Measurements from ENCODE around the gene CASQ1.

Gene CASQ1

DNA sequence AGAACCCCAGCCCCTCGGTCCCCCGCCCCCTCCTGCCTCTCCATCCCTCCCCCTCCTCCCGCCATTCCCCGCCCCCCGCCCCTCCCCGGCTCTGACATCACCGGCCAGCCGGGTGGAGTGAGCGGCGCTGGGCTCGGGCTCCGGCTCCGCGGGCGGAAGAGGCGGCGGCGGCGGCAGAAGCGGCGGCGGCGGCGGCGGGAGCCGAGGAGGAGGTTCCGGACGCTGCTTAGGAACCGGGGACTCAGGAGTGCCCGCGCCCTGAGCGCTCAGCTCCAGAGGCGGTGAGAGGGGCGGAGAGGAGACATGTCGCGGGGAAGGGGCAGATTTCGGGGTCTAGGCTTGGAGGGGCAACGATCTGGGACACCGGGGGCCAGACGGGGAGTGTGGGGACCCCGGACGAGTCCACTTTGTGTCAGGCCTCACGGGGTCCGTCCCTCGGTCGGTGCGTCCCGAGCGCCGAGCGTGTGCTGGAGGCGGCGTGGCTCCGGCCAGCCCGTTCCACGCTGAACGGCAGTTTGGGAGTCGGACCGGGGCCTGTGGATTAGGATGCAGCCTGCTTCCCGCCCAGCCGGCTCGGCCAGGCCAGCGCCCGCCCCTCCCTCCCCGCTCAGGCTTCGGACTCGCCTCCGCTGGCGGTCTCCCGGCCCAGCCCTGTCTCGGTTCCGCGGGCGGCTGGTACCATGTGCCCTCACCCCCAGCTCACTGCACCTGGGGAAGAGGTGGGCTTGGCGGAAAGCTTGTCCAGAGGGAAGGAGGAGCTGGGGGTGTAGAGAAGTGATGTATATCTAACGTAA is 15.1 kb downstream of the CASQ1 start, which contains the start of gene PEA15:
TSS of gene PEA15 (plus strand) at position 143 of the 794 bp plus-strand sequence. CDS start 6,161 bp downstream, outside the sequence.
- DNase-seq (ENCODE audit: low read depth): peak; percentile 44

DNA sequence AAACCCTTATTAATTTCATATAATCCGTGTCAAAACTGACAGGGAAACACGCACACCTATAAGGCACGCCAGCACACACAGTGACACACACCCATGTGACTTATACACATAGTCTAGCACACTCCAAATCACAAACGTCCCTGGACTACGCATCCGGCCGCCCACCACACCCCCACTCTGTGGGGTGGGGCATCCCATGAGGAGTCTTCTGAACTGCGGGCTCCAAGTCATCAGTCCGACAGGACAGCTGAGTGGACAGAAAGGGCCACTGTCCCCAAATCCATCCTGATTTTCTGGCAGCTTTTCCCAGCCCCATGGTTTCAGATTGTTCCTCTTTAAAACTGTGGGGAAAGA is 15.6 kb downstream of the CASQ1 start:
- no peak for DNase-seq (ENCODE audit: low read depth)

DNA sequence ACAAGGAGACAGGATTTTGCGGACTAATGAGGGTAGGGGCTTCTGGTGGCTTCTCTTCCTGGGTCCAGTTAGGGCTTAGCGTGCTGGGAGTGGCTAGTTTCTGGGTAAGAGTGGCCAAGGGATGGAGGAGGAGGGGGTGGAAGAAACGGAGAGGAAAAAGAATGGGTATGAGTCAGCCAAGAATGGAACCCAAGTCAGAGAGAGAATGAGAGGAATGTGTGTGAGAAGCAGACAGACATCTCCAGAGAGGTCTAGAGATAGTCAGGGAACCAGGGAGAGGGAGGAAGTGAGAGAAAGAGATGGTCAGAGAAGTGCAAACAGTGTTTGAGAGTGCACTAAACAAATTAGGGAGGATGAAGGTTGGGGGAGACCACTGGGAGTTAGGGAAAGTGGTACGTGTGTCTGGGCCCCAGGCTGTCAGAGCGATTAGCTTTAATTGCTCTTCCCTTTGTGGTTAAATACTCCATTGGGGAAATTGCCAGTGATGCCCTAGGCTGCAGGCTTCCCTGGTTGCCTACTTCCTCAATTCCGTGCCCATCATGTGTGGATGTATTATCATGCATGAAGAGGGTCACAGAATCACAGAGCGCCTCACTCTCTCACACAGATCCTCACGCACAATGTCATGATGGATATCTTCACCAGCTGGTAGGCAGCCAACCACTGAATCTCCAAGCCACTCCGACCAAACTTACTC is 16.2 kb downstream of the CASQ1 start:
- peak; percentile 66 for DNase-seq (ENCODE audit: low read depth)

DNA sequence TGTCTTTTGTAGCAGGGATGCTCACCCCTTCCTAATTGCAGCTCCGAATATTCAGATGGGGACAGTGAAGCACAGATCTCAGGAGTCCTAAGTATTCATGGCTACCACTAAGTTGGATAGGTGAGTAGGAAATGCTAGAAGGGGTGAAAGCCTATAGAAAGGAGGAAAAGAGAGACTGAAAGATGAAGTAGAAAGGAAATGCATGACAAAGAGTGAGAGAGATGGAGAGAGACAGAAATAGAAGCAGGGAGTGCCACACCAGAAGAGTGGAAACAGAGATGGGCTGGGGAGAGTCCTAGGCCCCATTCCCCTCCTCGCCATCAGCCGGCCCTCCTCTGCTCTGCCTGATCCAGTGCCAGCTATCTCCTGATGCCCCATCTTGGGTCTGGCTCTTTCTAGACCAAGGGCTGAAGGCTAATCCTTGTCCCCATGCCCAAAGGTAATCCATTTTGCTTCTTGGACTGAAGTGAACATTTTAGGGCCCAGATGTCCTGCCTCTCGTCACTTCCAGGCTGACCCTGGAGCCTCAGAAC is 16.8 kb downstream of the CASQ1 start:
- DNase-seq (ENCODE audit: low read depth): no peak

DNA sequence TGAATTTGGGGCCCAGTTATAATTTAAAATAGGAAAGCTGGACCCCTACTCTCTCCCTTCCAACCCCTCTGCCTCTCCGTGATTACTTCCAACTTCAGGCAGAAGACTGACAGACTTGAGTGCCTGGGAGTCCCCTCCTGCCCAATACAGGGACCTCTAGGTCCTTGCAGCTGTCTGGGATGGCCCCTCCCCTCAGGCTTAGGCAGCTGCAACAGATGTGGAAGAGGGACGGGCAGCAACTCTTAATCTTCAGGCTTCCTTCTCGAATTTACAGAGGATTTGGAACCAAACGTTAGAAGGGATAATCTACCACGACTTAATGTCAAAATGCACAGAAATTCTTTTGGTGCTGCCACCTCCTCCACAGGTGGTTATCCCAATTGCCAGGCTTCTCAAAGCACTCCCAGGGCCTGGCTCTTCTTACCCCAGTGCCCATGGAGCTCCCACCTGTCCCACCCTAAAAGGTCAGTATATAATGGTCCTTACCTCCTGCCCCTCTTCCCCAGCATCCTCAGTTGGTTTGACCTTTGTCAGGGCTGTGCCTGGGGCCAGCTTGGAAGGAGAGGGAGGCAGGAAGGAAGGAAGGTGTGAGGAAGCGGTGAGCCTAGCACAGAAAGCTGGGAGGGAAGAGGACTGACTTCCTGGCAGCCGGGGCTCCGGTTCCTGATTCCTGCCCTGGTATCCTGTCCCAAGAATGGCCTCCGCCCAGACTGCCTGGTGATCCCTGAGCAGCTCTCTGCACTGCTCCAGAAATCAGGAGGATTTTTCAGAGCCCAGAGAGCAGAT is 17.6 kb downstream of the CASQ1 start:
- DNase-seq (ENCODE audit: low read depth): no peak

DNA sequence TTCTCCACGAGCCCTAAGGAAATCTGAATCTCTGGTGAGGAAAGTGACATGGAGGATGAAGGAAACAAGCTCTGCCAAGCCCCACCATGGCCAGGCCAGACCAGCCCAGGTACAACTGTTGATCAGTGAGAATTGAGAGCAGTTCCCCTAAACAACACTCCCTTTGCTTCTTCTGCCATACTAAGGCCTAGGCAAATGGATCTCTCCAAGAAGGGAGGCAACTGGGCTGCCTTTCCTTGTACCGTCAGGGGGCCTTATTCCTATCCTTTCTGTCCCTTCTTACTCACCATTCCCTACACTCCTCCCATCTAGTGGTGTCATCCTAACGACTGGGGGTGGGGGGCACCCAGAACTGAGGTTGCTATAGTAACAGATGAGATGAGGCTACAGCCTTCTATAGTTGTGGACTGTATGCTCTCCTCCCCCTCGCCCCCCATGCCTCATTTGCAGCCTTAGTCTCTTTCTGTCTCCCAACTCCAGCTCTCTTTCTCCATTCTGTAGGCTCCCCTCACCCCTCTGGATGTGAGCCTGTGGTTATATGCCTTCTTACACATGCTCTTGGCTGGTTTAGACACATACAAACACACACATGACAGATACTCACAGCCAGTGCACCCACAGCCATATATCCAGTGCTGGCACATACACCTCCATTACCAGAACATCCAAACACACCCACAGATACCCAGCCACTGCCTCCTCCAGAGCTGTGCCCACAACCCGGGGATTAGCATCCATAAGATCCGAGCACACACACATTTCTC is 18.4 kb downstream of the CASQ1 start:
- no peak for DNase-seq (ENCODE audit: low read depth)

DNA sequence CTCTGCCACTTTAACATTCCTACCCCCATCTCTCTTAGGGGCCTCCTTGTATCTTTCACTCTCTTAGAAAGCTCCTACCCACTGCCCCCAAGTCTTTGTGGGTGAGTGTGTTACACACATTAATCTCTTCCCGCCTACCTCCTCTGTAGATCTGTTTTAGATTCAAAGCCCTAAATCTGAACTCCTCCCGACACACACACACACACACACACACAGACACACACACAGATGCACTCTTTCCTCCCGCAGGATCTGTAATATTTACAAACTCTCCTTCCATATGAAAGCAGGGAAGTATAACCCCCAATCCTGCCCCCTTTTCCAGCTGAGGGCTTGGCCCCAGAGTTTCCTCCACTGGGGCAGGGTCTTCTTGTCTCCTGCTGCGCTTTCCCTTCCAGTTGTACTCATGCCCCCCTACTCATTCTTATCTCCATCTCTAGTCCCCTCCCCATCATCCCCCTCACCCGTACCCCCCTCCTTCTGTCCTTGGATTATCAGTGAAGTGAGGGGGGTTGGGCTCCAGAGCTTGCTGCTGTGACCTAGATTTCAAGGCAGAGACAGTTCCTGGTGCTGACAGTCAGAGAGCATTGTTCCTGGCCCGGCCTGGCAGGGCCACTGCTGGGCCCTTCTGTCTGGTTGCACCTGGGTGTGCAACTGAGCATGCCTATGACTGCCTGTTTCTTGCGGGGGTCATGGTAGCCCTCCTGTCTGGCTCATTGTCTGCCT is 19.1 kb downstream of the CASQ1 start:
- DNase-seq (ENCODE audit: low read depth): no peak

DNA sequence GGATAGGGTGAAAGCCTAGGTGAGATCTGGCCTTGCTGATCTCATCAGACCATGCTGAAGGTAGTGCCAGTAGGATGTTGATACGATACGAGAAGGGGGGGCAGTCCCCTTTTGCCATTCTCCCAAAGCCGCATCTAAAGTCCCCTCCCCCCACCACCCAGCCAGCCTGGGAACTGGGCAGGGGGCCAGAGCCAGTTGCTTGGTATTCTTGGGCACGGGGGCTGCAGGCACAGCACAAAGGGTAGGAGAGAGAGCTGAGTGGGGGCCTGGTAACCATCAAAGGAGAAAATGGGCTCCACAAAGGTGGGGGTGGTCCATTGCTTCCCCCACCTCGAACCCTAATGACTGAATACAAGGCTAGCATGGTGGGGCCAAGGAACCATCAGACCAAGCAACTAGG is 20.2 kb downstream of the CASQ1 start:
- no peak for DNase-seq (ENCODE audit: low read depth)

GRCh38 chr1:160211046-160211790 is 20.8 kb downstream of the CASQ1 start:
- no peak for DNase-seq (ENCODE audit: low read depth)

DNA sequence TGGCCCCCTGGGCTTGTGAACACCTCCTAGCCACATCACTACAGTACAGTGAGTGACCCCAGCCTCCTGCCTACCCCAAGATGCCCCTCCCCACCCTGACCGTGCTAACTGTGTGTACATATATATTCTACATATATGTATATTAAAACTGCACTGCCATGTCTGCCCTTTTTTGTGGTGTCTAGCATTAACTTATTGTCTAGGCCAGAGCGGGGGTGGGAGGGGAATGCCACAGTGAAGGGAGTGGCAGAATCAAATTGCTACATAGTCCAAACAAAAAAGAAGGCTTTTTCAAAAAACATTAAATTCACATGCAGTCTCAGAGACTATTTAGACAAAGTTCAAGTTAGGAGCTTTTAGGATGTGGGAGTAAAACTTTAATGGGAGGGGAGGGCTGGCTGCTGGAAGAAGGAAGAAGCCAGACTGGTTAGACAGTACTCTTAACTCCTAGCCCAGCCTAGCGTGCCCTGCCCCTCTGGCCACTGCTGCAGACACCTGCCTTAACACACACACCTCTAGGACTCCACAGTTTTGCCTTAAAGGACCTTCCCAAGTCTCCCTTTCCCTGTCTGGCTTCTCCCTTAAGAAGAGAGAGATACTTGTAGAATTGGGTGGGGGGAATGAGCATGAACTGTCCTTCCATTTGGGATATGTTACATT is 24.2 kb downstream of the CASQ1 start:
- DNase-seq (ENCODE audit: low read depth): no peak

- no peak for DNase-seq (ENCODE audit: low read depth)
These were observed 25.9 kb downstream of the CASQ1 start for GRCh38 chr1:160216301-160216700.

- DNase-seq (ENCODE audit: low read depth): no peak
These were observed 27.2 kb downstream of the CASQ1 start for GRCh38 chr1:160217481-160218051.

GRCh38 chr1:160219062-160219929 is 28.9 kb downstream of the CASQ1 start:
- peak; percentile 65 for DNase-seq (ENCODE audit: low read depth)

DNA sequence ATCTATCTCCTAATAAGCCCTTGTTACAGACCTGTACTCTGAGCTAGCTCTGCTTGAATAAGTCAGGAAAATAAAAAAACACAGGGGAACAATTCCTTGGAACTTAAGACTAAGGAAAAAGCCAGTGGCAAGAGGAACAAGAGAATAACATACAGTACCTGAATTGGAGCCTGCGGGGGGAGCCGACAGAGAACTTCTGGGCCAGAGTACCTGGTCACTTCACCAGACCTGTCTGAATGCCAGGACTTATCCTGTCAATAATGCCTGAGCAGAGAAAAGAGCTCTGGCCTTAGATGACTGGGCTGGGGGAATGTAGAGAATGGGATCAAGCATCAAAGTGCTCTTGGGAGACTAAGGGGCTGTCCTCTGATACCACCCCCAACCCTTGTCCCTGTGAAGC is 29.9 kb downstream of the CASQ1 start:
- DNase-seq (ENCODE audit: low read depth): no peak

- DNase-seq (ENCODE audit: low read depth): no peak
These were observed 30.7 kb downstream of the CASQ1 start for GRCh38 chr1:160221089-160221488.

- no peak for DNase-seq (ENCODE audit: low read depth)
These were observed 32.2 kb downstream of the CASQ1 start for GRCh38 chr1:160222546-160222945.

- no peak for DNase-seq (ENCODE audit: low read depth)
These were observed 34.2 kb downstream of the CASQ1 start for GRCh38 chr1:160224606-160225005.

GRCh38 chr1:160225345-160225744 is 35.0 kb downstream of the CASQ1 start:
- DNase-seq (ENCODE audit: low read depth): no peak
